NCI-H69 (cell line): Measurements from ENCODE around the gene SIX2.

Experiments used
- DNase-seq: peaks from one replicate; lab custom pipeline; 2025; lab: John Stamatoyannopoulos, UW

Gene SIX2

GRCh38 chr2:45001869-45002385, 7.3 kb downstream of the SIX2 start:
- no peak for DNase-seq

GRCh38 chr2:45000921-45001868, 8.1 kb downstream of the SIX2 start:
- no peak for DNase-seq

GRCh38 chr2:45000341-45000901, 8.8 kb downstream of the SIX2 start:
- DNase-seq, result no peak

- no peak for DNase-seq
Observed at GRCh38 chr2:44999540-44999939, 9.7 kb downstream of the SIX2 start.

GRCh38 chr2:44997963-44998362, 11.3 kb downstream of the SIX2 start:
- no peak for DNase-seq

GRCh38 chr2:44996356-44996755, 12.9 kb downstream of the SIX2 start:
- DNase-seq, result no peak

- no peak for DNase-seq
Observed at GRCh38 chr2:44994377-44994776, 14.9 kb downstream of the SIX2 start.

GRCh38 chr2:44989176-44989575, 20.1 kb downstream of the SIX2 start:
- no peak for DNase-seq

DNA sequence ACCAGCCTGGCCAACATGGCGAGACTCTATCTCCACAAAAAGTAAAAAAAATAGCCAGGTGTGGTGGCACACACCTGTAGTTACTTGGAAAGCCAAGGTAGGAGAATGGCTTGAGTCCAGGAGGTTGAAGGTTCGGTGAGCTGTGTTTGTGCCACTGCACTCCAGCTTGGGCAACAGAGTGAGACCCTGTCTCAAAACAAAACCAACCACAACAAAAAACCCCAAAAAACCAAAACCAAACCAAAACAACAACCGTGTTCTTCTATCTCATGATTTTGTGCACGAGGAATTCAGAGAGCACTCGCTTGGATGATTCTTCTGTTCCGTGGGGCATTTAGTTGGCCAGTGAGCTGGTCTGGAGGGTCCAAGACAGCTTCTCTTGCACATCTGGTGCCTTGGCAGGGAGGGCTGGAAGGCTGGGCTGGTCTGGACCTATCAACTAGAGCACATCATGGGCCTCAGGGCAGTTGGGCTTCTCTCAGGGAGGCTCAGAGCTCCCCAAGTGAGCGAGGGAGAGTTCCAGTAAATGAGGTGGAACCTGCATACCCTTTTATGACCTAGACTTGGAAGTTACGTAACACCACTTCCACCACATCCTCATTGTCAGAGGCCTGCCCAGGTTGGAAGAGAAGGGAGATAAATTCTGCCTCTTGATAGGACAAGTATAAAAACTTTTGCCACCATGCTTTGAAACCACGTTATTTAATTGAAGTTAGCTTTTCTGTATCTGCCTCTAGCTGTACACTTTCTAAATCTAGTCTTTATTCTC, 25.2 kb downstream of the SIX2 start:
- no peak for DNase-seq

- peak; percentile 78 for DNase-seq
Observed at GRCh38 chr2:44981714-44982108, 27.5 kb downstream of the SIX2 start.

GRCh38 chr2:44980751-44981713, 28.2 kb downstream of the SIX2 start:
- DNase-seq, result no peak

DNA sequence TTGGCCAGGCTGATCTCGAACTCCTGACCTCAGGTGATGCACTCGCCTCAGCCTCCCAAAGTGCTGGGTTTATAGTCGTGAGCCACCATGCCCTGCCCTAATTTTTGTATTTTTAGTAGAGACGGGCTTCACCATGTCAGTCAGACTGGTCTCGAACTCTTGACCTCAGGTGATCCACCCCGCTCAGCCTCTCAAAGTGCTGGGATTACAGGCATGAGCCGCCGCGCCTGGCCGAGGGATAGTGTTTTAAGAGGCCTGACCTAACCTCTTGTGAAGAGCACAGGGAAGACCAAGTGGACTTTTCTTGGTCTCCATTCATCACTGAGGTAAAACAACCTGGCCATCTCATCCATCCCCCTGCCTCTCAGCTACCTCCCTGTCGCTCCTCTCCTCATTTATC, 29.7 kb downstream of the SIX2 start:
- DNase-seq, result no peak

- DNase-seq, result no peak
Observed at GRCh38 chr2:44975571-44976450, 33.4 kb downstream of the SIX2 start.

DNA sequence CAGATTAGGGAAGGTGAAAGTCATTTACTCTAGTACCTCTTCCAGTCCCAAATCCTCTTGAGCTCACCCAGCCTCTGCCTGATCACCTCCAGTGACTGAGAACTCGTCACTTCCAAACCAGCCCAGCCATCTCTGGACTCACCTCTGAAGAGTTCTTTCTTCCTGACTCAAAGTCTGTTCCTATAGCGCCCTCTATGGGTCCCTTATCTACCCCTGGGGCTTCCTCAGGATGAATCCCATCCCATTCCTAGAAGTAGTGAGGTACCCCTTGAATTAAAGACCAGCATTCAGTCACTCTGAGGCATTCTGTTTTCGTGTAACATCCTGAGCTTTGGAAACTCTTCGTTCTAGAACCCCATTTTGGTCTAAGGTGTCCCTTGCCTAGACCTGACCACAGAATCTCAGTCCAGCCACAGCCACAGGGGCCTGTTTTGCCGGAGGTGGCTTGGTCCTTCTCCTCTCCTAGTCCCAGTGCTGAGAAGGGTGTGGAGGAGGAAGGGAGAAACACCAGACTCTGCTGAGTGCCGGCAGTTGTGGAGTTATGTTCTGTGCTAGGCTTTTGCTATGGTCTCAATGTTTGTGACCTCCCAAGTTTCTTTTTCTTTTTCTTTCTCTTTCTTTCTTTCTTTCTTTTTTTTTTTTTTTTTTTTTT, 35.1 kb downstream of the SIX2 start:
- peak; percentile 92 for DNase-seq

DNA sequence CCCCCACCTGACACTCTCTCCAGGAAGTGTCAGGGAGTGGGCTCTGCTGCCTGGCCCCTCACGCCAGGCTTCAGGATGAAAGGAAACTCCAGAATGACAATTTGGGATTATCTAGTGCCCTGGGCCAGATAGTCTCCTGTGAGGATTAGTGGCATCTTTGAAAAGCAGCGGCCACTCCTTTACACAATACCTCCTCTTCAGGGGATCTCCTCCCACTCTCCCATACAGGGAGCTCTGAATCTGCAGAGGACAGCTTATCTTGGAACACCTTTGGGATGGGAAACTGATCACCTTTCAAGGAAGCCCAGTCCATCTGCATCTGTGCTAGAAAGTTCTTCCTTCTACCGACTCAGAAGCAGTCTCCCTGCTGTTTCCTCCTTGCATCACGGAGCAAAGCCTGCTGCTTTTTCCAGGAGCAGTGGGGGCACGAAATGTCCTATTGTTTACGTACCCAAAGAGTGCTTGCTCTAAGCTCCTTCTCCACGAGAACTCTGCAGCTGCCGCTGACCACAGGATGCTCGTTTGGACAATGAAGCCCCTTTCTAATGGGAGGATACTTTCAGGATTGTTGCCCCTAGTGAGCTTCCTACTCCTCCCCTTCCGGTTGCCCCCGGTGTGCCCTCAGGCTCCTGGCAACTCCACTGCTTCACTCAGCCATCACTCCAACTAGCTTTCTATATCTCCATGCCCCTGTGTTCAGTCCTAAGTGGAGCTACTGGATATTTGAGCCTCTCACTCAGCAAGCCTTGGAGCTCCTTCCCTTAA, 36.3 kb downstream of the SIX2 start:
- peak; percentile 83 for DNase-seq

DNA sequence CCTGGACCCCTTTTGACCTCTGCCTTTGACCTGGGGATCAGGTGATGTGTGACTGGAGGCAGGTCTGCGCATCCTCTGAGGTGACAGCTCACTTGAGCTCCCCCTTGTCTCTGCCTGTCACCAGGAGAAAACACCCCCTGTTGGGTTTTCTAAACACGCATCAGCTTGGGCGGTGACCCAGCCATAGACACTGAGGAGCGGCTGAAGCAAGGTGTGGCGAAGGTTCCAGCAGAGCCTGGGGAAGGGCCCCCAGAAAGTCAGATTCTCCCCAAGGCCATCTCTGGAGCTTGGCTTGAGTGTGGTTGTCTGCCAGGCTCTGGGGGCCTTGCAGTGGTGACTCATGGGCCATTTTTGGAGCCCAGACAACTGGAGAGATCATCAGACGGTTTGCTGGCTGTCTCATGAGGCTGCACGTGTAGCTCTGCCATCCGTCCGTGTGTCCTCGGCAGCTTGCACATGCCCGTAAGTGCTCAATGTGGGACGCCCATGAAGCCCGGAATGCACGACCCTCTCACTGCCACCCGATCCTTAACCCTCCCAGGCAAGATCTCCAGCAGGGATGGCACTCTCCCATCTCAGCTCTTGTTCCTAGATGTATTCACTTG, 38.3 kb downstream of the SIX2 start:
- no peak for DNase-seq

- no peak for DNase-seq
Observed at GRCh38 chr2:44969936-44970335, 39.3 kb downstream of the SIX2 start.

GRCh38 chr2:44967727-44968432, 41.4 kb downstream of the SIX2 start:
- DNase-seq, result no peak
